Astrocyte of the cerebellum (primary cell): ENCODE measurements around the gene TMEM205.
A peak's percentile ranks its signal among the peaks of the same experiment; 100 is the strongest.

Experiments
- DNase-seq: peaks from one replicate; pipeline ENCODE4 v3.0.0-alpha.2; 2011; ENCODE audit warnings: low read depth
- H3K4me3 ChIP-seq: 2 replicates; pipeline ENCODE4 v1.5.1; 2011; ENCODE audit warnings: mild to moderate bottlenecking, low read depth, low read length, moderate library complexity
- CTCF ChIP-seq: IDR thresholded peaks from 2 replicates; pipeline ENCODE4 v1.5.1; 2012; ENCODE audit warnings: low read length, low read depth, moderate library complexity, mild to moderate bottlenecking; ENCODE audit errors: missing control alignments
- in situ Hi-C: cut with HindIII; loops from 2 replicates; pipeline ENCODE4 v1.10.0; 2017; ENCODE audit warnings: low sequenced_read_pairs

The TMEM205 gene

GRCh38 chr19:11377237-11377636, 31.2 kb upstream of the TMEM205 start:
- no peak for TF ChIP-seq CTCF
- in situ Hi-C loops = no loop called here
- peak; percentile 87 for DNase-seq
- H3K4me3 ChIP-seq = no peak overlapping the region

GRCh38 chr19:11375143-11375948, 29.3 kb upstream of the TMEM205 start:
- H3K4me3 ChIP-seq = peak overlapping the region; percentile 58
- in situ Hi-C loops = no loop called here
- no peak for TF ChIP-seq CTCF
- DNase-seq = no peak

GRCh38 chr19:11374433-11375142, 28.5 kb upstream of the TMEM205 start, which contains the start of gene SWSAP1:
TSS of gene SWSAP1 (plus strand) at chr19:11374666. CDS start at chr19:11374681, 15 bp downstream.
- H3K4me3 ChIP-seq = peak within 1 kb of the TSS; percentile 58
- no peak for TF ChIP-seq CTCF
- peak; percentile 99 for DNase-seq
- in situ Hi-C loops = no loop called here

- peak overlapping the region; percentile 58 for H3K4me3 ChIP-seq
- no peak for DNase-seq
- TF ChIP-seq CTCF = no peak
- in situ Hi-C loops = no loop called here
Measured at GRCh38 chr19:11373885-11374432, 27.9 kb upstream of the TMEM205 start.

- in situ Hi-C loops = no loop called here
- no peak for TF ChIP-seq CTCF
- H3K4me3 ChIP-seq = no peak overlapping the region
- DNase-seq = no peak
Measured at GRCh38 chr19:11373166-11373884, 27.3 kb upstream of the TMEM205 start.

- no peak for DNase-seq
- in situ Hi-C loops = no loop called here
Measured at GRCh38 chr19:11370744-11371143, 24.7 kb upstream of the TMEM205 start.

More at GRCh38 chr19:11370744-11371143, 24.7 kb upstream of the TMEM205 start:
- TF ChIP-seq CTCF = no peak
- no peak overlapping the region for H3K4me3 ChIP-seq
